Kidney (tissue), 14 donors: ENCODE results near the gene NUP214. TPM values are rescaled to one million over a fixed set of nuclear protein-coding genes. Genes with fewer than 3 reads are reported as not detected.

ENCODE experiments used
- DNase-seq, 5 donors: peaks; one replicate each; pipeline ENCODE4 v3.0.0-alpha.2; 2013 to 2020
- FAIRE-seq: peaks from 2 replicates; lab custom pipeline; 2012; peaks lifted over from hg19 to GRCh38; lab: Jason Lieb, UNC
- H3K27ac ChIP-seq, 2 donors: one replicate each; pipeline ENCODE4 v1.7.0; 2013; ENCODE audit warnings: low read depth in 2 of 2, low read length in 2 of 2, inconsistent platforms in 1 of 2
- H3K27me3 ChIP-seq: one replicate; pipeline ENCODE4 v1.7.1; 2013; ENCODE audit warnings: low read length, inconsistent platforms; ENCODE audit not compliant: control insufficient read depth, insufficient read depth
- H3K36me3 ChIP-seq, 3 donors: one replicate each; pipeline versions ENCODE4 v1.7.0 to v1.7.1; 2013; ENCODE audit warnings: low read length in 3 of 3, control low read depth in 1 of 3, inconsistent platforms in 1 of 3; ENCODE audit not compliant: insufficient read depth in 3 of 3, control insufficient read depth in 2 of 3
- H3K4me1 ChIP-seq, 3 donors: one replicate each; pipeline versions ENCODE4 v1.7.0 to v1.7.1; 2013; ENCODE audit warnings: low read length in 3 of 3, inconsistent platforms in 1 of 3, low read depth in 1 of 3; ENCODE audit not compliant: control insufficient read depth in 2 of 3, insufficient read depth in 2 of 3
- H3K4me3 ChIP-seq, 3 donors: one replicate each; pipeline versions ENCODE4 v1.7.0 to v1.8.1; 2013; ENCODE audit warnings: low read length in 3 of 3, control low read depth in 1 of 3, inconsistent platforms in 1 of 3
- H3K9ac ChIP-seq, 3 donors: one replicate each; pipeline versions ENCODE4 v1.7.0 to v1.7.1; 2013; ENCODE audit warnings: low read length in 3 of 3, control low read depth in 1 of 3, inconsistent platforms in 1 of 3
- H3K9me3 ChIP-seq, 3 donors: one replicate each; pipeline versions ENCODE4 v1.7.0 to v1.7.1; 2013; ENCODE audit warnings: low read length in 3 of 3, control low read depth in 1 of 3, inconsistent platforms in 1 of 3; ENCODE audit not compliant: control insufficient read depth in 2 of 3, insufficient read depth in 1 of 3
- intact Hi-C: fragments of 100-400 bp; cut with DNase I; formaldehyde crosslinking; loops from one replicate; pipeline ENCODE4 v1.11.1; 2022
- polyA plus RNA-seq: library from polyadenylated mRNA; stranded (reverse); fragments of 350-450 nt; fragmentation: Illumina TruSeq; extraction: RNeasy Lipid Tissue Mini Kit (QIAGEN cat#74804); gene quantifications from one replicate; pipeline ENCODE4 v1.2.3, GENCODE V29; 2014; ENCODE audit warnings: low read depth, low replicate concordance; ENCODE audit not compliant: insufficient read depth
- total RNA-seq: library from RNA; stranded (reverse); fragmentation: NEBNext Ultra II Directional; extraction: Animal tissue kit (Norgen Biotek cat#: 25700); gene quantifications from one replicate; pipeline ENCODE4 v1.2.1, GENCODE V29; 2021
- TF ChIP-seq, protein P1 (sequence below): IDR thresholded peaks from 3 replicates; pipeline ENCODE4 v1.5.1; 2012; ENCODE audit warnings: mild to moderate bottlenecking, moderate library complexity, borderline replicate concordance; ENCODE audit not compliant: insufficient read depth; ENCODE audit errors: extremely low read depth
- donor health status: control.
- donor health status: control.
- donor health status: control.
- donor health status: control.
- donor health status: control.
- donor health status: DM: yes; HTN: yes; CAD: no.
- donor health status: Normal renal cell carcinoma (clear cell type).

NUP214 gene
- total and polyA plus RNA-seq, 2 donors from 2014 or later: 28.4 to 75.3 TPM

DNA sequence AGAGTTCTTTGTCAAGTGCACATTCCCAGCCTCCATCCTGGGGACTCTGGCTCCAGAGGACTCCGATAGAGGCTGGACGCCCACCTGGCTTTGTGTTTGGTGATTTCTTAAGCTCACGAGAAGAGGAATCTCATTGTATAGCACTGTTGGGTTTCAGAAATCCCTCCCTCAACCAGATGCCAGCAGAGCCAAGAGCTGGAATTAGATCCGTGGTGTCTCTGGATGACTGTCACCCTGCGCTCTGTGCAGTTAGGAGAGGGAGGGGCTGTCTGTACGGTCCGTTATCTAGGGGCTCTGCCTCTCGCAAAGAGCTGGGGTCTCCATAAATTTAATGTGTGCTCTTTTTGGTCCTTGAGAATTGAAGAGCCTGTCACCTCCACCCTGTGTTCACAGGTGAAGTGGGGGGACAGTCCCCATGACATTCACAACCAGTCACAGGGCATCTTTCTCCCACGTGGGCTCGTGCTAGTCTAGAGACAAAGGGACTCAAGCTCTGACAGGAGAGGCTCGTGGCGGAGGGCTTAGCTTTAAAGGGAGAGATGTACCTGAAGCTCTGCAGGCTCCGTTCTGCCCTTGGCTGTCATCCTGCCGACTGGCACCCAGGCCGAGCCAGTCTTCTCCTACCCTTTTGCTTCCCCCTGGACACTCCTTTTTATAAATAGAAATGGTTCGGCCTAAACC, 109.6 kb downstream of the NUP214 start:
- intact Hi-C loops: no loop called here
- no peak overlapping the region for H3K27ac ChIP-seq
- H3K9me3 ChIP-seq: no peaks in the 10 kb centered on the region
- peak in 1 of 5 donors; percentile 36 for DNase-seq
- TF ChIP-seq, protein P1, sequence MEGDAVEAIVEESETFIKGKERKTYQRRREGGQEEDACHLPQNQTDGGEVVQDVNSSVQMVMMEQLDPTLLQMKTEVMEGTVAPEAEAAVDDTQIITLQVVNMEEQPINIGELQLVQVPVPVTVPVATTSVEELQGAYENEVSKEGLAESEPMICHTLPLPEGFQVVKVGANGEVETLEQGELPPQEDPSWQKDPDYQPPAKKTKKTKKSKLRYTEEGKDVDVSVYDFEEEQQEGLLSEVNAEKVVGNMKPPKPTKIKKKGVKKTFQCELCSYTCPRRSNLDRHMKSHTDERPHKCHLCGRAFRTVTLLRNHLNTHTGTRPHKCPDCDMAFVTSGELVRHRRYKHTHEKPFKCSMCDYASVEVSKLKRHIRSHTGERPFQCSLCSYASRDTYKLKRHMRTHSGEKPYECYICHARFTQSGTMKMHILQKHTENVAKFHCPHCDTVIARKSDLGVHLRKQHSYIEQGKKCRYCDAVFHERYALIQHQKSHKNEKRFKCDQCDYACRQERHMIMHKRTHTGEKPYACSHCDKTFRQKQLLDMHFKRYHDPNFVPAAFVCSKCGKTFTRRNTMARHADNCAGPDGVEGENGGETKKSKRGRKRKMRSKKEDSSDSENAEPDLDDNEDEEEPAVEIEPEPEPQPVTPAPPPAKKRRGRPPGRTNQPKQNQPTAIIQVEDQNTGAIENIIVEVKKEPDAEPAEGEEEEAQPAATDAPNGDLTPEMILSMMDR: no peak
- H3K36me3 ChIP-seq: peaks cover 0 to 26% (median 21%) of the 10 kb centered on the region in 3 donors
- no peaks in the 10 kb centered on the region for H3K27me3 ChIP-seq
- peaks cover 0 to 3% (median 0%) of the 10 kb centered on the region in 3 donors for H3K4me1 ChIP-seq
- no peak for FAIRE-seq
- H3K9ac ChIP-seq: no peak overlapping the region
- no peak overlapping the region for H3K4me3 ChIP-seq

GRCh38 chr9:131235480-131235851, 110.1 kb downstream of the NUP214 start:
- FAIRE-seq (no peak), DNase-seq (peak in 1 of 5 donors; percentile 39)
- H3K9me3 ChIP-seq: no peaks in the 10 kb centered on the region
- TF ChIP-seq, protein P1: no peak
- H3K9ac ChIP-seq: no peak overlapping the region
- intact Hi-C loops: no loop called here
- peaks cover 0 to 26% (median 20%) of the 10 kb centered on the region in 3 donors for H3K36me3 ChIP-seq
- H3K4me1 ChIP-seq: peaks cover 0 to 3% (median 0%) of the 10 kb centered on the region in 3 donors
- no peaks in the 10 kb centered on the region for H3K27me3 ChIP-seq
- H3K4me3 ChIP-seq: no peak overlapping the region
- no peak overlapping the region for H3K27ac ChIP-seq

- Histone ChIP-seq H3K4me3 (no peak overlapping the region), H3K27ac (no peak overlapping the region), H3K9me3 (no peaks in the 10 kb centered on the region), H3K9ac (no peak overlapping the region), H3K4me1 (peaks cover 0 to 3% (median 0%) of the 10 kb centered on the region in 3 donors), H3K27me3 (no peaks in the 10 kb centered on the region), H3K36me3 (peaks cover 0 to 23% (median 18%) of the 10 kb centered on the region in 3 donors)
- FAIRE-seq (no peak), DNase-seq (peak in 1 of 5 donors; percentile 50)
- TF ChIP-seq, protein P1: no peak
- intact Hi-C loops: no loop called here
These were observed 110.8 kb downstream of the NUP214 start for GRCh38 chr9:131236161-131236560.
